ENCODE data around the gene HILPDA. TPM values are rescaled to one million over a fixed set of nuclear protein-coding genes. Genes with fewer than 3 reads are reported as not detected.
"Not testable (repeated sequence)": the region's sequence is repeated elsewhere in the genome, so short reads cannot be mapped to it uniquely, and the experiment has no call there.

Gene HILPDA
- total RNA-seq, 2 experiments from 2014 or later, result 13.2 to 24.0 TPM

DNA sequence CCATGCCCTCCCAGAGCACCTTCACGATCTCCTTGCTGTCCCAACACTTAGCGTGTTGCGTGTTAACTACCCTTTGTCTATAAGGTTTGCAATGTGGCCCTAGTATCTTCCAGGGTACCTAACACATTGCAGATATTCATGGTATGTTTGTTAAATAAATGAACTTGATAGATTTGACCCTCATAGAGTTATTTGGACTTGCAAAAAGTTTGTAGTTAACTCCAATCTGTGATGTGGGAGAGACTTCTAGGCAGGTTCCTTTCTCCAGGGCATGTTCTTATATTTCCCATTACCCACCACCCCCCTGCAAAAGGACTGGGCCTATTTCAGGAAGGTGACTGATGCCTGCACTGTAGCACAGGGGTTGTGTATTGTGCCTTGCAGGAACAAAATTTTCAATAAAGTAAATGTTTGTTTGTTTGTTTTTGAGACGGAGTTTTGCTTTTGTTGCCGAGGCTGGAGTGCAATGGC, 612 bp downstream of the HILPDA start:
- DNase-seq (no peak), ATAC-seq (no peak)
- Mint-ChIP-seq H3K36me3 (peaks cover 23% of the 10 kb centered on the region), H3K4me3 (peak overlapping the region; percentile 94), H3K27me3 (peaks cover 21% of the 10 kb centered on the region), H3K4me1 (peaks cover 53% of the 10 kb centered on the region), H3K9me3 (ENCODE audit: low read depth) (no peaks in the 10 kb centered on the region), H3K27ac (peak overlapping the region; percentile 93)
- CTCF ChIA-PET, result interaction anchor here (1.0 to 7.7 kb wide), 4 partner anchors 13 to 29 kb away, joined by 5 to 95 read pairs (median 8); no protein-coding TSS in a partner anchor

DNA sequence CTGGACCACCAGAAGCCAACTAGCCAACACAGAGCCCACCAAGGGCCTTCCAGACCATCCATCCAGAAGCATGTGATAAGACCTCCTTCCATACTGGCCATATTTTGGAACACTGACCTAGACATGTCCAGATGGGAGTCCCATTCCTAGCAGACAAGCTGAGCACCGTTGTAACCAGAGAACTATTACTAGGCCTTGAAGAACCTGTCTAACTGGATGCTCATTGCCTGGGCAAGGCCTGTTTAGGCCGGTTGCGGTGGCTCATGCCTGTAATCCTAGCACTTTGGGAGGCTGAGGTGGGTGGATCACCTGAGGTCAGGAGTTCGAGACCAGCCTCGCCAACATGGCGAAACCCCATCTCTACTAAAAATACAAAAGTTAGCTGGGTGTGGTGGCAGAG, 1.7 kb downstream of the HILPDA start:
- Mint-ChIP-seq H3K36me3 (peaks cover 23% of the 10 kb centered on the region), H3K4me1 (peaks cover 50% of the 10 kb centered on the region), H3K27me3 (peaks cover 10% of the 10 kb centered on the region), H3K4me3 (peak overlapping the region; percentile 94)
- CTCF ChIA-PET, result interaction anchor here (0.7 to 7.7 kb wide), 4 partner anchors 24 to 68 kb away, joined by 3 to 95 read pairs (median 4); no protein-coding TSS in a partner anchor
- H3K27ac Mint-ChIP-seq; ATAC-seq; DNase-seq; H3K9me3 Mint-ChIP-seq (ENCODE audit: low read depth): not testable (repeated sequence)

DNA sequence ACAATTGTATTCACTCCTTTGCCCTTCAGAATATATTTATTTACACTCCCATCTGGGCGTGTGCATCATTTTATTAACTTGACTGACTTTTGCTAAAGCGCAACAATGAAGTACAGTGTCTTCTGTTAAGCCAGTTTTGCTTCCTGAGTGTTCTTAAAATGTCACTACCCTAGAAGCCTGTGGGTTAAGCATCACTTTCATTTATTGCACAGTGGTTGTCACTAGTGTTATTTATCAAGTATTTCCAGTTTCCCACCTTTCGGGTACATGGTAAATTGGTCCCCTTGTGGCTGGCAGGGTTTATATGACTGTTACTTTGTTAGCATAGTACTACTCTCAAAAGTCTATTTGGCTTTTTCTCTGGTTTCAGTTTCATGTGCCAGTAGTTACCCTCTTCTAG, 3.3 kb downstream of the HILPDA start:
- no peaks in the 10 kb centered on the region for H3K9me3 Mint-ChIP-seq (ENCODE audit: low read depth)
- peak overlapping the region; percentile 94 for H3K4me3 Mint-ChIP-seq
- peak; percentile 34 for ATAC-seq
- DNase-seq, result peak; percentile 75
- CTCF ChIA-PET, result interaction anchor here (1.0 to 4.3 kb wide), 12 partner anchors 8 to 111 kb away, joined by 3 to 188 read pairs (median 6); partner anchors contain the start of gene IMPDH1
- peaks cover 23% of the 10 kb centered on the region for H3K36me3 Mint-ChIP-seq
- peaks cover 3% of the 10 kb centered on the region for H3K27me3 Mint-ChIP-seq
- peak overlapping the region; percentile 82 for H3K27ac Mint-ChIP-seq
- H3K4me1 Mint-ChIP-seq, result peaks cover 45% of the 10 kb centered on the region

DNA sequence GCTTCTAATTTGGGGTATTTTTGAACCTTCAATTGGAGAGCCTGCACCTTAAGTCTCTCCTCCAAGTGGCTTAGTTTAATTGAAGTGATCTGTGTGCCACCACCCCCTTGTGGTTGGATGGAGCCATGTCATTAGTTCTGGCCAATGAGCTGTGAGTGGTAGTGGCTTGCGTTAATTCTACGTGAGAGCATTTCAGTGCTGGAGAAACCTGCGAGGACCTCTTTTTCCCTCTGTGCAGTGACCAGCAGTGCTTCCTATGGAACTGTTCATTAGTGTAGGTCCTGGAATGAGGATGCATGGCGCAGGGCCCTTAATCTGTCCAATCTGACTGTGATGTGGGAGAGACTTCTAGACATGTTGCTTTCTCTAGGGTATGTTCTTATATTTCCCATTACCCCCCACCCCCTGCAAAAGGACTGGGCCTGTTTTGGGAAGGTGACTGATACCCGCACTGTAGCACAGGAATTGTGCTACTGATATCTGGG, 3.8 kb downstream of the HILPDA start:
- H3K36me3 Mint-ChIP-seq, result peaks cover 24% of the 10 kb centered on the region
- H3K9me3 Mint-ChIP-seq (ENCODE audit: low read depth), result no peaks in the 10 kb centered on the region
- peak overlapping the region; percentile 36 for H3K4me3 Mint-ChIP-seq
- peak; percentile 50 for ATAC-seq
- H3K27ac Mint-ChIP-seq, result peak overlapping the region; percentile 67
- CTCF ChIA-PET, result interaction anchor here (0.6 to 4.3 kb wide), 19 partner anchors 8 to 274 kb away, joined by 3 to 188 read pairs (median 4); partner anchors contain the start of genes IMPDH1 and METTL2B
- DNase-seq, result peak; percentile 79
- peaks cover 42% of the 10 kb centered on the region for H3K4me1 Mint-ChIP-seq
- no peaks in the 10 kb centered on the region for H3K27me3 Mint-ChIP-seq

DNA sequence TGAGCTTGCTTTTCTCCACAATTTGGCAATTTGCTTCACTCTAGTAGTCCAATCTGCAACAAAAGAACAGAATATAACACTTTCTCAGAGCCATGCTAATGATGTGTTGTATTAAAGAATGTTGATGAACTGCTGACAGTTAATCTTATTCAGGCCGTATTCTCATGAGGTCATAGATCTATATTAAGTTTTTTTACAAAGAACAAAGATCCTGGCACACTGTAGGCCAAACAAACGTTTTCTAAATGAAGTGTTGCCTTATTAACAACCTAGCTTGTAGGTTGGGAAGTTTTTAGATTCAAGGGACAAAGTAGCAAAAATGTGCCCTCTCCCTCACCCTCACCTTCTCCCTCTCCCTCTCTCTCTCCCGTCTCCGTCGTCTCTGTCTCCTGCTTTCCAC, 6.8 kb downstream of the HILPDA start:
- peaks cover 18% of the 10 kb centered on the region for H3K36me3 Mint-ChIP-seq
- H3K27ac Mint-ChIP-seq, result no peak overlapping the region
- no peak overlapping the region for H3K4me3 Mint-ChIP-seq
- peaks cover 24% of the 10 kb centered on the region for H3K4me1 Mint-ChIP-seq
- no peaks in the 10 kb centered on the region for H3K27me3 Mint-ChIP-seq
- CTCF ChIA-PET, result interaction anchor here (1.2 to 4.3 kb wide), 4 partner anchors 13 to 118 kb away, joined by 8 to 188 read pairs (median 14); partner anchors contain the start of gene RBM28
- ATAC-seq (no peak), DNase-seq (no peak)
- no peaks in the 10 kb centered on the region for H3K9me3 Mint-ChIP-seq (ENCODE audit: low read depth)

DNA sequence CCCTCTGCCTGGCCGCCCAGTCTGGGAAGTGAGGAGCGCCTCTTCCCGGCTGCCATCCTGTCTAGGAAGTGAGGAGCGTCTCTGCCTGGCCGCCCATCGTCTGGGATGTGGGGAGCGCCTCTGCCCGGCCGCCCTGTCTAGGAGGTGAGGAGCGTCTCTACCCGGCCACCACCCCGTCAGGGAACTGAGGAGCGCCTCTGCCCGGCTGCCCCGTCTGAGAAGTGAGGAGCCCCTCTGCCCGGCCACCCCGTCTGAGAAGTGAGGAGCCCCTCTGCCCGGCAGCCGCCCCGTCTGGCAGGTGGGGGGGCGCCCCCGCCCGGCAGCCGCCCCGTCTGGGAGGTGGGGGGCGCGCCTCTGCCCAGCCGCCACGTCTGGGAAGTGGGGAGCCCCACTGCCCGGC, 7.7 kb downstream of the HILPDA start:
- H3K27me3 Mint-ChIP-seq; ATAC-seq; H3K4me3 Mint-ChIP-seq; DNase-seq; H3K9me3 Mint-ChIP-seq (ENCODE audit: low read depth); H3K27ac Mint-ChIP-seq: not testable (repeated sequence)
- Mint-ChIP-seq H3K4me1 (peaks cover 17% of the 10 kb centered on the region), H3K36me3 (peaks cover 11% of the 10 kb centered on the region)
- CTCF ChIA-PET, result interaction anchor here (4.3 kb wide), 1 partner anchor 36 kb away, joined by 188 read pairs; no protein-coding TSS in a partner anchor

DNA sequence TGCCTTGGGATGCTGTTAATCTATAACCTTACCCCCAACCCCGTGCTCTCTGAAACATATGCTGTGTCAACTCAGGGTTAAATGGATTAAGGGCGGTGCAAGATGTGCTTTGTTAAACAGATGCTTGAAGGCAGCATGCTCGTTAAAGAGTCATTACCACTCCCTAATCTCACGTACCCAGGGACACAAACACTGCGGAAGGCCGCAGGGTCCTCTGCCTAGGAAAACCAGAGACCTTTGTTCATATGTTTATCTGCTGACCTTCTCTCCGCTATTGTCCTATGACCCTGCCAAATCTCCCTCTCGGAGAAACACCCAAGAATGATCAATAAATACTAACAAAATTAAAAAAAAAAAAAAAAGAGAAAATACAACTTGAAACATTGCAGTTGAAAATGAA, 8.3 kb downstream of the HILPDA start:
- H3K36me3 Mint-ChIP-seq; H3K27me3 Mint-ChIP-seq; H3K27ac Mint-ChIP-seq; ATAC-seq; H3K9me3 Mint-ChIP-seq (ENCODE audit: low read depth); CTCF ChIA-PET; DNase-seq; H3K4me3 Mint-ChIP-seq: not testable (repeated sequence)
- H3K4me1 Mint-ChIP-seq, result peaks cover 11% of the 10 kb centered on the region

DNA sequence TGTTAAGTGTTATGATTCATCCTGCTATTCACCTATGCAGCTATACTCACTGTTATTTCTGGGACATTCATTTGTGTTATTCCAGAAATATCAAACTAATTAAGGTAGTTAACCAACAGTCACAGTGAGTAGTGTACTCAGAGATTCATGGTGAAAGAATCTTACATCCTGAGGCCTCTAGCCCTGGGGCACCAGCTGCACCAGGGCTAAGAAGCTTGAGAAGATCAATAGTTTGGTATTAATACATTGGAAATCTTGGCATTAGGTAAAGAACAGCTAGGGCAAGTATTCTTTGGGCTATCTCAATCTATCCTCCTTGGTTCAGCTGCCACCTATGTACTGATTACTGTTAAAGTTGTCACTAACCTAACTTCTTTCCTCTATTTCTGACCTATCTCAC, 11.2 kb downstream of the HILPDA start:
- H3K27me3 Mint-ChIP-seq; CTCF ChIA-PET; H3K9me3 Mint-ChIP-seq (ENCODE audit: low read depth); H3K4me1 Mint-ChIP-seq; H3K36me3 Mint-ChIP-seq; H3K4me3 Mint-ChIP-seq; H3K27ac Mint-ChIP-seq; DNase-seq; ATAC-seq: not testable (repeated sequence)

DNA sequence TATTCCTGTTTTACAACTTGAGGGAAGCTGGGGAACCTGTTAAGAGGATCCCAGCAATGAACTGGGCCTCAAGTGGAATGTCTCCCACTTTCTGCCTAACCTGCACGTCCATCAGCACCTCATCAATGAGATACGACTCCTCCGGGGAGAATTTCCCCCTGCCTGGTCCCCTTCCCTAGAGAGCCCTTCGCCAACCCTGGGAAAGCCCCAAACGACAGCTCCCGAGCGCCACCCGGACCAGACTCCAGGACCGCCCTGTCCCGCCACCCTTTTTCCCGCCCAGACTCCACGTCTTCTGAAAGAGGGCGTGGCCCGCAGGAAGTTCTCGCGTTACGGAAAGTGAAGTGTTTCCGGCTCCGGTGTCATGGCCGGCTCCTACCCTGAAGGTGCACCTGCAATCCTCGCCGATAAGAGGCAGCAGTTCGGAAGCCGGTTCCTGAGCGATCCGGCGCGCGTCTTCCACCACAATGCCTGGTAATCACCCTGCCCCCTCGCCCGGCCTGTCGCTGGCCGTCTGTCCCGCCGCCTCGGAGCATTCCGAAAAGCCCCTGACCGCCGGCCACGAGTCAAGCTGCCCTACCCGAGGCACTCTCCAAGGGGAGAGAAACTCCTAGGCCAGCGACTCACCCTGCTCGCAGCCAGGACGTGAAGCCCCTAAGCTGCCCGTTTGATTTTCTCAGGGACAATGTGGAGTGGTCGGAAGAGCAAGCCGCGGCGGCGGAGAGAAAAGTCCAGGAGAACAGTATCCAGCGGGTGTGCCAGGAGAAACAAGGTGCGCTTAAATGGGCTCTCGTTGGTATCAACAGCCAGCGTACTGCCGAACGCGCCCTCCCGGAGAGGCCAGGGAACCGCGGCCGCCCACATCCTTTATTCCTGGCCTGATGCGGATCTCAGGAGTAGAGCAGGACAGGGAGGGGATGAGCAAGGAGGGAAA, 21.0 kb downstream of the HILPDA start, which contains the start of gene METTL2B:
TSS of gene METTL2B (plus strand) at position 347 of the 934 bp plus-strand sequence. CDS start at position 365, 18 bp downstream.
- not testable (repeated sequence) for H3K27me3 Mint-ChIP-seq; H3K9me3 Mint-ChIP-seq (ENCODE audit: low read depth); H3K36me3 Mint-ChIP-seq
- H3K27ac Mint-ChIP-seq, result peak within 1 kb of the TSS; percentile 99
- CTCF ChIA-PET, result interaction anchor here (1.2 to 5.2 kb wide), 3 partner anchors 17 to 407 kb away, joined by 5 to 51 read pairs (median 17); no protein-coding TSS in a partner anchor
- H3K4me3 Mint-ChIP-seq, result peak within 1 kb of the TSS; percentile 97
- DNase-seq (peak; percentile 97), ATAC-seq (peak; percentile 93)
- peaks cover 34% of the 10 kb centered on the region for H3K4me1 Mint-ChIP-seq

DNA sequence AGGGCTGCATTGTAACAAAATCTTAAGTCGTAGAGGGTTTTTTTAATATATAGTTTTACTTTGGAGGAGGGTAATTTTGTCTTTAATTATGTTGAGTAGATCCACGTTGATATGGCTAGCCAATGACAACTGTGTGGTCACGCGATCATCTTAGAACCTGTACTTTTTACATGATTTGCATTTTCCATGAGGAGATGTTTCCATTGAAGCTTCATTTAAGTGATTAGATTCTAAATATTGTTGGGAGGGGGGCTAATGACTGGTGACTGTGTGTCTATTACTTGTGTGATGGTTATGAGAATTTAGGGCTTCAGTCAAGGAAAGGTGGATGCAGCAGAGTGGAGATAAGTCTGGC, 21.6 kb downstream of the HILPDA start:
- Mint-ChIP-seq H3K4me3 (peak overlapping the region; percentile 97), H3K4me1 (peaks cover 34% of the 10 kb centered on the region), H3K27ac (peak overlapping the region; percentile 99)
- H3K36me3 Mint-ChIP-seq; H3K27me3 Mint-ChIP-seq; DNase-seq; H3K9me3 Mint-ChIP-seq (ENCODE audit: low read depth): not testable (repeated sequence)
- CTCF ChIA-PET, result interaction anchor here (5.2 kb wide), 1 partner anchor 50 kb away, joined by 51 read pairs; no protein-coding TSS in a partner anchor
- ATAC-seq, result peak; percentile 0

DNA sequence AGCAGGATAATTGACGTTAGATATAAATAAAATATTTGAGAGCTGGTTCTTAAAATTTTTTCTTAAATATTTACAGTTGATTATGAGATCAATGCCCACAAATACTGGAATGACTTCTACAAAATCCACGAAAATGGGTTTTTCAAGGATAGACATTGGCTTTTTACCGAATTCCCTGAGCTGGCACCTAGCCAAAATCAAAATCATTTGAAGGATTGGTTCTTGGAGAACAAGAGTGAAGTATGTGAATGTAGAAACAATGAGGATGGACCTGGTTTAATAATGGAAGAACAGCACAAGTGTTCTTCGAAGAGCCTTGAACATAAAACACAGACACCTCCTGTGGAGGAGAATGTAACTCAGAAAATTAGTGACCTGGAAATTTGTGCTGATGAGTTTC, 23.4 kb downstream of the HILPDA start:
- H3K9me3 Mint-ChIP-seq (ENCODE audit: low read depth); DNase-seq; H3K27ac Mint-ChIP-seq; H3K27me3 Mint-ChIP-seq; H3K4me3 Mint-ChIP-seq; ATAC-seq: not testable (repeated sequence)
- H3K36me3 Mint-ChIP-seq, result peaks cover 13% of the 10 kb centered on the region
- peaks cover 34% of the 10 kb centered on the region for H3K4me1 Mint-ChIP-seq
- CTCF ChIA-PET, result interaction anchor here (1.6 kb wide), 1 partner anchor 13 kb away, joined by 3 read pairs; no protein-coding TSS in a partner anchor

DNA sequence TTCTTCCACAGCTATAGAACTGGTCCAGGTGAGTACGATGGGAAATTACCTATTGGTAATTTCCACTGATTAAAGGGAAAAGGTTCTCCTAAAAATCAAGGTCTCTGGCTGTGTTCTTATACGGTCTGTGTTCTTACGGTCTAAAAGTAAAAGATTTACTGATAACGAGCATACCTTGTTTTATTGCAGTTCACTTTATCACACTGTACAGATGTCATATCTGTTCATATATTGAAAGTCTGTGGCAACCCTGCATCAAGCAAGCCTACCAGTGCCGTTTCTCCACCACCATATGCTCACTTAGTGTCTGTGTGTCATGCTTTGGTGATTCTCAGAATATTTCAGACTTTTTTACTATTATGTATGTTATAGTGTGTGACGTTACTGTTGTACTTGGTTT, 32.5 kb downstream of the HILPDA start:
- H3K4me1 Mint-ChIP-seq; CTCF ChIA-PET; DNase-seq; H3K27ac Mint-ChIP-seq; H3K27me3 Mint-ChIP-seq; H3K4me3 Mint-ChIP-seq; ATAC-seq; H3K9me3 Mint-ChIP-seq (ENCODE audit: low read depth): not testable (repeated sequence)
- H3K36me3 Mint-ChIP-seq, result peaks cover 13% of the 10 kb centered on the region

DNA sequence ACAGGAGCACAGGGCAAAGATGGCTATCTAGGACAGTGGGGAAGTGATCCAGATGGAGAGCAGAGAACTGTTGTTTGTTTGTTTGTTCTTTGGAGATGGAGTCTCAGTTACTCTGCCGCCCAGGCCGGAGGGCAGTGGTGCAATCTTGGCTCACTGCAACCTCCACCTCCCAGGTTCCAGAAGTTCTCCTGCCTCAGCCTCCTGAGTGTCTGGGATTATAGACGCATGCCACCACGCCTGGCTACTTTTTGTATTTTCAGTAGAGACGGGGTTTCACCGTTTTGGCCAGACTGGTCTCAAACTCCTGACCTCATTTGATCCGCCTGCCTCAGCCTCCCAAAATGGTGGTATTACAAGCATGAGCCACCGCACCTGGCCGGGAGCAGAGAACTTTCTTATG, 41.7 kb downstream of the HILPDA start:
- Mint-ChIP-seq H3K9me3 (ENCODE audit: low read depth) (no peaks in the 10 kb centered on the region), H3K4me3 (no peak overlapping the region), H3K4me1 (no peaks in the 10 kb centered on the region), H3K27ac (no peak overlapping the region), H3K36me3 (peaks cover 17% of the 10 kb centered on the region), H3K27me3 (no peaks in the 10 kb centered on the region)
- DNase-seq (no peak), ATAC-seq (no peak)
- CTCF ChIA-PET, result no interaction called here
